Glomerular visceral epithelial cell (primary cell): Measurements from ENCODE around the gene U2AF1L4.

Experiments
- DNase-seq: peaks from one replicate; pipeline ENCODE4 v3.0.0-alpha.2; 2016; ENCODE audit errors: extremely low spot score

The U2AF1L4 gene

GRCh38 chr19:35712567-35713505, 32.4 kb downstream of the U2AF1L4 start:
- DNase-seq = no peak

GRCh38 chr19:35710784-35711723, 34.2 kb downstream of the U2AF1L4 start:
- DNase-seq = no peak

GRCh38 chr19:35708391-35708790, 36.8 kb downstream of the U2AF1L4 start:
- no peak for DNase-seq

GRCh38 chr19:35704218-35704617, 41.0 kb downstream of the U2AF1L4 start, which contains the start of gene ZBTB32:
TSS of gene ZBTB32 (plus strand) at chr19:35704558. CDS start at chr19:35714627, 10,069 bp downstream.
- DNase-seq = peak; percentile 21

- no peak for DNase-seq
Observed at GRCh38 chr19:35703343-35703742, 41.9 kb downstream of the U2AF1L4 start.

GRCh38 chr19:35702223-35703012, 42.8 kb downstream of the U2AF1L4 start:
- DNase-seq = peak; percentile 98

- DNase-seq = no peak
Observed at GRCh38 chr19:35696835-35697234, 48.4 kb downstream of the U2AF1L4 start.

GRCh38 chr19:35695895-35696422, 49.3 kb downstream of the U2AF1L4 start:
- DNase-seq = no peak

GRCh38 chr19:35693835-35694599, 51.2 kb downstream of the U2AF1L4 start:
- peak; percentile 91 for DNase-seq

- no peak for DNase-seq
Observed at GRCh38 chr19:35693422-35693821, 51.8 kb downstream of the U2AF1L4 start.
